Measurements from ENCODE around the gene GAB1. TPM values are rescaled to one million over a fixed set of nuclear protein-coding genes. Genes with fewer than 3 reads are reported as not detected.

Gene GAB1
- total RNA-seq, 1 donor from 2014 or later: 29.7 TPM

DNA sequence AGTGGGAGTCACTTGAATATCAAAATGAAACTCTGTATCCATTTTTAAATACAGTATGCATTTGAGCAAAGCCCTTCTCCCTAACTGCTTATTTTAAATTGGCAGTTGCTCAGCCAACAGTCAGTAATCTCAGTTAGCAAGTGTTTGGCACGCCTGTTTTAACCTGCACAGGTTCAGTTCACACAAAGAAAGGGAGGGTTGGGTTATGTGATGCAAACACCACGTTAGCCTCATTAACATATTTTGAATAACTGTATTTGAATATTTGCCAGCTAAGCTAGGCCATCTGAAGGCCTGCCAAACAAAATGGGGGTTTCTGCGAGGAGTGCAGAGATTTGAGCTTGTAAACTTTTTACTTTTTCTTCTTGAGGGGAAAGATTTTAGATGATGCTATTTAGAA, 19.8 kb downstream of the GAB1 start:
- peaks cover 48% of the 10 kb centered on the region for H3K4me1 Mint-ChIP-seq (ENCODE audit: low read depth, unreplicated experiment)
- peaks cover 2% of the 10 kb centered on the region for H3K9me3 Mint-ChIP-seq (ENCODE audit: unreplicated experiment)
- DNase-seq: no peak
- H3K27me3 Mint-ChIP-seq (ENCODE audit: unreplicated experiment): no peaks in the 10 kb centered on the region
- H3K27ac Mint-ChIP-seq (ENCODE audit: unreplicated experiment): no peak overlapping the region
- TF ChIP-seq, protein P1, sequence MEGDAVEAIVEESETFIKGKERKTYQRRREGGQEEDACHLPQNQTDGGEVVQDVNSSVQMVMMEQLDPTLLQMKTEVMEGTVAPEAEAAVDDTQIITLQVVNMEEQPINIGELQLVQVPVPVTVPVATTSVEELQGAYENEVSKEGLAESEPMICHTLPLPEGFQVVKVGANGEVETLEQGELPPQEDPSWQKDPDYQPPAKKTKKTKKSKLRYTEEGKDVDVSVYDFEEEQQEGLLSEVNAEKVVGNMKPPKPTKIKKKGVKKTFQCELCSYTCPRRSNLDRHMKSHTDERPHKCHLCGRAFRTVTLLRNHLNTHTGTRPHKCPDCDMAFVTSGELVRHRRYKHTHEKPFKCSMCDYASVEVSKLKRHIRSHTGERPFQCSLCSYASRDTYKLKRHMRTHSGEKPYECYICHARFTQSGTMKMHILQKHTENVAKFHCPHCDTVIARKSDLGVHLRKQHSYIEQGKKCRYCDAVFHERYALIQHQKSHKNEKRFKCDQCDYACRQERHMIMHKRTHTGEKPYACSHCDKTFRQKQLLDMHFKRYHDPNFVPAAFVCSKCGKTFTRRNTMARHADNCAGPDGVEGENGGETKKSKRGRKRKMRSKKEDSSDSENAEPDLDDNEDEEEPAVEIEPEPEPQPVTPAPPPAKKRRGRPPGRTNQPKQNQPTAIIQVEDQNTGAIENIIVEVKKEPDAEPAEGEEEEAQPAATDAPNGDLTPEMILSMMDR (IDR thresholded peaks at IDR 0.05; ENCODE audit: partially characterized antibody, unreplicated experiment): no peak
- H3K36me3 Mint-ChIP-seq (ENCODE audit: unreplicated experiment): no peaks in the 10 kb centered on the region
- H3K4me3 Mint-ChIP-seq (ENCODE audit: unreplicated experiment): no peak overlapping the region

- no peaks in the 10 kb centered on the region for H3K27me3 Mint-ChIP-seq (ENCODE audit: unreplicated experiment)
- no peaks in the 10 kb centered on the region for H3K36me3 Mint-ChIP-seq (ENCODE audit: unreplicated experiment)
- H3K4me3 Mint-ChIP-seq (ENCODE audit: unreplicated experiment): no peak overlapping the region
- peaks cover 2% of the 10 kb centered on the region for H3K9me3 Mint-ChIP-seq (ENCODE audit: unreplicated experiment)
- no peak for DNase-seq
- H3K27ac Mint-ChIP-seq (ENCODE audit: unreplicated experiment): no peak overlapping the region
- H3K4me1 Mint-ChIP-seq (ENCODE audit: low read depth, unreplicated experiment): peaks cover 40% of the 10 kb centered on the region
- TF ChIP-seq, protein P1 (IDR thresholded peaks at IDR 0.05; ENCODE audit: partially characterized antibody, unreplicated experiment): no peak
These were observed 20.6 kb downstream of the GAB1 start for GRCh38 chr4:143357161-143357845.

DNA sequence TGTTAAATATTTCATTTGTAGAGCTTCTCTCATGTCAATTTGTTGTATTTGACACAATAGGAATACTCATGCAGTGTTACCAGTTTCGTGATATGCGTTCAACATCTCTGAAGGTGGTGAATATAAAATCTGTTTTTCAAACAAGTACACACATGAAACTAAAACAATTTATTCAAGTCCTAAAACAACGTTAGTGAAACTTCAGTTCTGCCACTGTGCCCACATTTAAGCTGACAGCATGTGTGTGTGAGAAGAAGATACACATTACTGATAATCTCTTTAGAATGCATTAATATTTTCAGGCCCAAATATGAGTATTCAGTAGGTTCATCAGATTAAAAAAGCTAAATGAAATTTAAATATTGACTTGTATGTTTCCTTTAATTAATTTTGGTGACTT, 21.7 kb downstream of the GAB1 start:
- Mint-ChIP-seq H3K4me3 (ENCODE audit: unreplicated experiment) (no peak overlapping the region), H3K27me3 (ENCODE audit: unreplicated experiment) (no peaks in the 10 kb centered on the region), H3K9me3 (ENCODE audit: unreplicated experiment) (peaks cover 2% of the 10 kb centered on the region), H3K27ac (ENCODE audit: unreplicated experiment) (no peak overlapping the region), H3K4me1 (ENCODE audit: low read depth, unreplicated experiment) (peaks cover 31% of the 10 kb centered on the region), H3K36me3 (ENCODE audit: unreplicated experiment) (no peaks in the 10 kb centered on the region)
- DNase-seq: no peak
- TF ChIP-seq, protein P1 (IDR thresholded peaks at IDR 0.05; ENCODE audit: partially characterized antibody, unreplicated experiment): no peak

DNA sequence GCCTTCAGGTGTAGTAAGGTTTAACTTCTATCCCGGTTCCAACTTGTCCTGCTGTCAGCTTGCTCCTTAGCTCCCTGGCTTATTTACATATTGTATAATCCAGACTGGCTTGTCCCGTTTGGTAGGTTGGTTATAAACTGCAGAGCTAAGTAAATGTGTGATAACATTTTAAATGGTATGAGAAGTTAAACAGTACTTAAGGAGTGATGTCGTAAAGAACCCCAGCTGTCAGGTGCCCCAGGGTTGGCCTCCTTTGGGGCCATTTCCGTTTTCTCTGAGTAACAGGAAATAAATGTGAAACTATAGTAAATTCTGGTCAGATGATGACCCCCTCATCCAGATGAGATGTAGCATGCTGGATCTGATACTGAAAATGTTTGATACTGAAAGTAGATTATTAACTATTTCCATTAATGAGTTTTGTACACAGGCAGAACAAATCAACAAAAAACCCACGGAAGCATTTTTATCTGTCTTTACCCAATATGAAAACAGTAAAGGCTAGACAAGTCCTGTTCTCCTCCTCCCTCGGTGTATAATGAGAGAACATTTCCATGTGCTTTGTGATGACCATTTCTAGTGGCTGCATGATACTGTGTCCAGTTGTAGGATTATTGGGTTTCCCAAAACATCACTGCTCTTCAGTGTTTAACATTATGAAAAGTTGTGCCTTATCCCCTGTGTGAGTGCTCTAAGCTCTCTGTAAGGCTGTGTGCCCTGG, 22.4 kb downstream of the GAB1 start:
- DNase-seq: no peak
- H3K27ac Mint-ChIP-seq (ENCODE audit: unreplicated experiment): no peak overlapping the region
- no peak overlapping the region for H3K4me3 Mint-ChIP-seq (ENCODE audit: unreplicated experiment)
- H3K4me1 Mint-ChIP-seq (ENCODE audit: low read depth, unreplicated experiment): peaks cover 28% of the 10 kb centered on the region
- no peaks in the 10 kb centered on the region for H3K36me3 Mint-ChIP-seq (ENCODE audit: unreplicated experiment)
- peaks cover 2% of the 10 kb centered on the region for H3K9me3 Mint-ChIP-seq (ENCODE audit: unreplicated experiment)
- H3K27me3 Mint-ChIP-seq (ENCODE audit: unreplicated experiment): no peaks in the 10 kb centered on the region
- TF ChIP-seq, protein P1 (IDR thresholded peaks at IDR 0.05; ENCODE audit: partially characterized antibody, unreplicated experiment): no peak

DNA sequence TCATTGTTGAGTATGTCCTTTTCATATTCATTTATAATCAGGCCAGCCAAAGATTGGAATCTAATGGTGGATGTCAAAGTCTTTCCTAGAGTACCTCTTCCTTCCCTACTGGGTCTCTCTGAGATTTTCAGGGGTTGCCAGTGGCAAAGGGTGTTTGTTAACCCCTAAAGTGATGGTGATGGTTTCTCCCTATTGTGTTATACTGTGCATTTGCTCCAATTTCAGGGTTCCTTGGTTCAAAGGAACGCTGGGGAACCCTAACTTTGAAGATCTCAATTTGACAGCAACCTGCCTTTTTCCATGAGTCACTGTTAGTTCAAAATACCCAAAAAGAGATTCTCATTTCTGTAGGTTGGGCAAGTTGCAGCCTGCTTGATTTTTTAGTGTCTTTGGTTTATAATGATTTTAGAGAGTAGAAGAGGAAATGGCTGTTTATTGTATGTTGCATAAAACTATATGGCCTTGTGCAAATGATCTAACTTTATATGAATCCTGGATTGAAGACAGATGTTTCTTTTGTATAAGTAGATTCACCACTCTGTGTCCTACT, 23.0 kb downstream of the GAB1 start:
- no peak overlapping the region for H3K27ac Mint-ChIP-seq (ENCODE audit: unreplicated experiment)
- H3K36me3 Mint-ChIP-seq (ENCODE audit: unreplicated experiment): peaks cover 4% of the 10 kb centered on the region
- H3K27me3 Mint-ChIP-seq (ENCODE audit: unreplicated experiment): peaks cover 2% of the 10 kb centered on the region
- no peak overlapping the region for H3K4me3 Mint-ChIP-seq (ENCODE audit: unreplicated experiment)
- H3K9me3 Mint-ChIP-seq (ENCODE audit: unreplicated experiment): peaks cover 2% of the 10 kb centered on the region
- TF ChIP-seq, protein P1 (IDR thresholded peaks at IDR 0.05; ENCODE audit: partially characterized antibody, unreplicated experiment): no peak
- DNase-seq: no peak
- H3K4me1 Mint-ChIP-seq (ENCODE audit: low read depth, unreplicated experiment): peaks cover 29% of the 10 kb centered on the region

Data from glutamatergic neuron (in vitro differentiated cells).